ENCODE measurements around the gene ATL3. TPM values are rescaled to one million over a fixed set of nuclear protein-coding genes. Genes with fewer than 3 reads are reported as not detected.

The ATL3 gene
- polyA plus RNA-seq, 1 donor from 2014 or later = 4.0 TPM

- Histone ChIP-seq H3K27ac (ENCODE audit: low read length) (no peak overlapping the region), H3K4me3 (ENCODE audit: low read length) (no peak overlapping the region), H4K20me1 (ENCODE audit: insufficient read depth) (no peaks in the 10 kb centered on the region), H3K36me3 (ENCODE audit: insufficient read depth, low read length) (no peaks in the 10 kb centered on the region), H3K79me2 (replicated peaks; ENCODE audit: insufficient read depth, low read length) (no peaks in the 10 kb centered on the region), H3K27me3 (ENCODE audit: insufficient read depth, low read depth, low read length) (no peaks in the 10 kb centered on the region), H3F3A (ENCODE audit: insufficient read depth, low read length, poor library complexity, severe bottlenecking) (no peaks in the 10 kb centered on the region), H3K9me2 (ENCODE audit: insufficient read depth, low read length) (no peaks in the 10 kb centered on the region), H3K9me3 (ENCODE audit: low read length) (no peaks in the 10 kb centered on the region), H3K9ac (ENCODE audit: low read length) (no peak overlapping the region), H3K4me2 (ENCODE audit: low read length) (no peak overlapping the region), H2AFZ (ENCODE audit: low read depth, low read length) (no peak overlapping the region)
- TF ChIP-seq POLR2AphosphoS5 (IDR thresholded peaks at IDR 0.05) = no peak
Measured at GRCh38 chr11:63663809-63664208, 7.4 kb downstream of the ATL3 start.

DNA sequence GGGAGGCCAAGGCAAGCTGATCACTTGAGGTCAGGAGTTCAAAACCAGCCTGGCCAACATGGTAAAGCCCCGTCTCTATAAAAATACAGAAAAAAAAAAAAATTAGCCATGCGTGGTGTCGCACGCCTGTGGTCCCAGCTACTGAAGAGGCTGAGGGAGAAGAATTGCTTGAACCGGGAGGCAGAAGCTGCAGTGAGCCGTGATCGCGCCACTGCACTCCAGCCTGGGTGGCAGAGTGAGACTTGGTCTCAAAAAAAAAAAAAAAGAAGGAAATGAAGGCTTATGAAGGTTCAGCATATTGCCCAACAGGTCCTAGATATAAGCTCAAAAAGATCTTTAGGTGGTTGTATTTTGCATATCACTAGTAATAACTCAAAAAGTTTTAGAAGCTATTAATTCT lies 10.2 kb downstream of the ATL3 start:
- no peaks in the 10 kb centered on the region for H3K9me2 ChIP-seq (ENCODE audit: insufficient read depth, low read length)

DNA sequence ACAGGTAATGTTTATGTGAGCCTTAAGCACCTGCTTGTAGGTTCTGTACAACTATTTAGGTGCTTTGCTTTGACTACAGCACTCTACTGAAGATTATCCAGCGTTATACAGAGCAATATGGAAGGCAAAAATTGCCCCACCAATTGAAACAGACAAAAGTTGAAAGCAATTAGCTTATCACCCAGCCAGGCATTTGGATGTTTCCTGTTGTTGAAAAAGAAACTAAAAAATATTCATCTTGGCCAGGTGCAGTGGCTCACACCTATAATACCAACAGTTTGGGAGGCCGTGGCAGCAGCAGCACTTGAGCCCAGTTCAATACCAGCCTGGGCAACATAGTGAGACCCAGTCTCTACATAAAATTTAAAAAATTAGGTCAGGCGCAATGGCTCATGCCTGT lies 18.5 kb downstream of the ATL3 start:
- Histone ChIP-seq H3K9me3 (ENCODE audit: low read length) (no peaks in the 10 kb centered on the region), H3F3A (ENCODE audit: insufficient read depth, low read length, poor library complexity, severe bottlenecking) (no peaks in the 10 kb centered on the region), H4K20me1 (ENCODE audit: insufficient read depth) (no peaks in the 10 kb centered on the region), H3K9me2 (ENCODE audit: insufficient read depth, low read length) (no peaks in the 10 kb centered on the region), H3K27ac (ENCODE audit: low read length) (no peak overlapping the region), H3K27me3 (ENCODE audit: insufficient read depth, low read depth, low read length) (no peaks in the 10 kb centered on the region), H3K4me2 (ENCODE audit: low read length) (no peak overlapping the region), H3K4me3 (ENCODE audit: low read length) (no peak overlapping the region), H3K79me2 (replicated peaks; ENCODE audit: insufficient read depth, low read length) (no peaks in the 10 kb centered on the region), H3K9ac (ENCODE audit: low read length) (no peak overlapping the region), H3K36me3 (ENCODE audit: insufficient read depth, low read length) (no peaks in the 10 kb centered on the region), H2AFZ (ENCODE audit: low read depth, low read length) (no peak overlapping the region)
- TF ChIP-seq TAF1 (IDR thresholded peaks at IDR 0.05; ENCODE audit: low read depth) = no peak
- no peak for TF ChIP-seq POLR2AphosphoS5 (IDR thresholded peaks at IDR 0.05)
- no peak for TF ChIP-seq SMC3 (conservative IDR thresholded peaks at IDR 0.05; ENCODE audit: poor library complexity)
- no peak for TF ChIP-seq MXI1 (conservative IDR thresholded peaks at IDR 0.05; ENCODE audit: poor library complexity, severe bottlenecking)
- no peak for TF ChIP-seq CTCF (IDR thresholded peaks at IDR 0.05; ENCODE audit: poor library complexity, severe bottlenecking)
- TF ChIP-seq EP300 (conservative IDR thresholded peaks at IDR 0.05; ENCODE audit: poor library complexity, severe bottlenecking) = no peak
- no peak for TF ChIP-seq REST (IDR thresholded peaks at IDR 0.05; ENCODE audit: borderline replicate concordance)
- no peak for TF ChIP-seq RAD21 (conservative IDR thresholded peaks at IDR 0.05)
- no peak for TF ChIP-seq EZH2 (IDR thresholded peaks at IDR 0.05; ENCODE audit: borderline replicate concordance, insufficient read depth, low read length, poor library complexity, severe bottlenecking)

More for the DNA sequence above, 10.2 kb downstream of the ATL3 start:
- Histone ChIP-seq H3F3A (ENCODE audit: insufficient read depth, low read length, poor library complexity, severe bottlenecking) (no peaks in the 10 kb centered on the region), H2AFZ (ENCODE audit: low read depth, low read length) (no peak overlapping the region), H3K4me3 (ENCODE audit: low read length) (no peak overlapping the region), H3K79me2 (replicated peaks; ENCODE audit: insufficient read depth, low read length) (no peaks in the 10 kb centered on the region), H3K27ac (ENCODE audit: low read length) (no peak overlapping the region), H3K36me3 (ENCODE audit: insufficient read depth, low read length) (no peaks in the 10 kb centered on the region), H3K4me2 (ENCODE audit: low read length) (no peak overlapping the region), H4K20me1 (ENCODE audit: insufficient read depth) (no peaks in the 10 kb centered on the region), H3K9ac (ENCODE audit: low read length) (no peak overlapping the region), H3K9me3 (ENCODE audit: low read length) (no peaks in the 10 kb centered on the region), H3K27me3 (ENCODE audit: insufficient read depth, low read depth, low read length) (no peaks in the 10 kb centered on the region)
- TF ChIP-seq CTCF (IDR thresholded peaks at IDR 0.05; ENCODE audit: poor library complexity, severe bottlenecking) = no peak
- TF ChIP-seq MXI1 (conservative IDR thresholded peaks at IDR 0.05; ENCODE audit: poor library complexity, severe bottlenecking) = no peak
- TF ChIP-seq RAD21 (conservative IDR thresholded peaks at IDR 0.05) = no peak
- no peak for TF ChIP-seq POLR2AphosphoS5 (IDR thresholded peaks at IDR 0.05)
- TF ChIP-seq EP300 (conservative IDR thresholded peaks at IDR 0.05; ENCODE audit: poor library complexity, severe bottlenecking) = no peak

Data from neural cell (in vitro differentiated cells).